ENCODE results near the gene MT1M. TPM values are rescaled to one million over a fixed set of nuclear protein-coding genes. Genes with fewer than 3 reads are reported as not detected.

Gene MT1M
- total and polyA plus RNA-seq, 9 donors: 0.34 to 2.4 (median 0.63) TPM

DNA sequence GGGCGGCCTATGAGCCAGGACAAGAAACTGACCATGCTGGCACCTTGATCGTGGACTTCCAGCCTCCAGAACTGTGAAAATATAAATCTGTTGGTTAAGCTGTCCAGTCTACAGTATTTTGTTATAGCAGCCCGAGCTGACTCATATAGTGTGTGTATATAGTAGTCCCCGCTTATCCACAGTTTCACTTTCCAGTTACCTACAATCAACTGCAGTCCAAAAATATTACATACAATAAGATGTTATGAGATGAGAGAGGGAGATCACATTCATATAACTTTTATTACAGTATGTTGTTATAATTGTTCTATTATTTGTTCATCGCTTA lies 38.2 kb upstream of the MT1M start:
- Histone ChIP-seq H3K27ac (ENCODE audit: low read length) (no peak overlapping the region), H3K4me1 (ENCODE audit: control insufficient read depth, insufficient read depth, low read length) (peaks cover 20% of the 10 kb centered on the region), H3K27me3 (ENCODE audit: control insufficient read depth, insufficient read depth, low read length) (peaks cover 21% of the 10 kb centered on the region), H3K36me3 (ENCODE audit: control insufficient read depth, insufficient read depth, low read length) (no peaks in the 10 kb centered on the region), H3K9me3 (replicated peaks; ENCODE audit: control insufficient read depth, low read depth, low read length) (peaks cover 4% of the 10 kb centered on the region), H3K4me3 (ENCODE audit: low read length) (no peak overlapping the region)
- no peak for DNase-seq
- WGBS (ENCODE audit: insufficient coverage): 100% methylated on average over 2 of the region's 5 CpGs

DNA sequence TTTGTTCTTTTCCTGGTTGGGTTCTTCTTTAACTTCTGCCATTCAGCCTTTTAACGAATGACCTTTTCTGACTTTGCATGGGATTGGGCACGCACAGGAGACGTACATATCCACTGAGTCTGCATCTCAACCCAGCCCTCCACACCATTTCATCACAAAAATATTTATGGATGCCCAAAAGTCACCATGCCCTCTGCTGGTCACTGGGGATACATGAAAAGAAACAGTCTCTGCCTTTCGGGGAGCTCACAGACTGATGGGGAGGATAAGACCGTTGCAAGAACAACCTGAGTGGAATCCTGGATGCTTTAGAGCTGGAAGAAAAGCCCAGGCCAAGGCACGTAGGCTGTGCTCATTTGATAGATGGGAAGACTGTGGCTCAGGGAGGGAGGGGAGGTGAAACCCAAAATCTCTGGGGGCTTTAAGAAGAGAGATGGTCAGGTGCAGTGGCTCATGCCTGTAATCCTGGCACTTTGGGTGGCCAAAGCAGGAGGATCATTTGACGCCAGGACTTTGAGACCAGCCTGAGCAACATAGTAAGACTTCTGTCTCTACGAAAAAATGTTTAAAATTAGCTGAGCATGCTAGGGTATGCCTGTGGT lies 32.0 kb upstream of the MT1M start:
- Histone ChIP-seq H3K4me1 (ENCODE audit: control insufficient read depth, insufficient read depth, low read length) (no peaks in the 10 kb centered on the region), H3K27ac (ENCODE audit: low read length) (no peak overlapping the region), H3K27me3 (ENCODE audit: control insufficient read depth, insufficient read depth, low read length) (peaks cover 15% of the 10 kb centered on the region), H3K4me3 (ENCODE audit: low read length) (no peak overlapping the region), H3K9me3 (replicated peaks; ENCODE audit: control insufficient read depth, low read depth, low read length) (no peaks in the 10 kb centered on the region), H3K36me3 (ENCODE audit: control insufficient read depth, insufficient read depth, low read length) (no peaks in the 10 kb centered on the region)
- 27% methylated on average over 5 of the region's 8 CpGs for WGBS (ENCODE audit: insufficient coverage)
- no peak for DNase-seq

DNA sequence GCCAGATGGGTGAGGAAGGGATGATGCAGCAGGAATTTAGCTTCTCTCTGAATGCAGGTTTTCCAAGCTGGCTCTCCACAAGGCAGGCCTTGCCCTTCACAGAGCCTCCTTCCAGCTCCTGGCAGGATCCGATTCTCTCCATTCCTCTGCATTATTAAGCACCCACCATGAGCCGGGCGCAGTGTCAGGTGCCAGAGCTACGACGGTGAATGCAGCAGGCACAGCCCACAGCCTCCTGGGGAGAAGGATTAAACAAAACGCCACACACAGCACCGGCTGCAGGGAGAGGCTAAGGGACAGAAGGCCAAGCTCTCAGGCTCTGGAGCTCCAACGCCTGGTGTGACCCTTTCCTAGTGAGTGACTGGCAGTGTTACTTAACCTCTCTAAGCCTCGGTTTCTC lies 31.1 kb upstream of the MT1M start:
- Histone ChIP-seq H3K9me3 (replicated peaks; ENCODE audit: control insufficient read depth, low read depth, low read length) (no peaks in the 10 kb centered on the region), H3K27ac (ENCODE audit: low read length) (no peak overlapping the region), H3K36me3 (ENCODE audit: control insufficient read depth, insufficient read depth, low read length) (no peaks in the 10 kb centered on the region), H3K27me3 (ENCODE audit: control insufficient read depth, insufficient read depth, low read length) (peaks cover 13% of the 10 kb centered on the region), H3K4me1 (ENCODE audit: control insufficient read depth, insufficient read depth, low read length) (peaks cover 2% of the 10 kb centered on the region), H3K4me3 (ENCODE audit: low read length) (no peak overlapping the region)
- DNase-seq: no peak
- 43% methylated on average over 5 of the region's 9 CpGs for WGBS (ENCODE audit: insufficient coverage)

DNA sequence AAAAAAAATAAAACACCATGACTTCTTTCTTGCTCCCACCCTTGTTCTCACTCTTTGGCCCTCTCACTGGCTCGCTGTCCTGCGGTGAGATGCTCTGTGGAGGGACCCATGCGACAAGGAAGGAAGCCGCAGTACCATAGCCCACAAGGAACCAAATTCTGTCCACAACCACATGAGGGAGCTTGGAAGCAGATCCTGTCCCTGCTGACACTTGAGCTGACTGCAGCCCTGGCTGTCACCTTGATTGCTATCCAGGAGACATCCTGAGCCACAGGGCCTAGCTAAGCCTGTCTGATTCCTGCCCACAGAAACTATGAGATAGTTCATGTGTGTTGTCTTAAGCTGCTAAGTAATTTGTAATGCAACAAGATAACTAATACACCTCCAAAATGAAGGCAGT lies 28.9 kb upstream of the MT1M start:
- Histone ChIP-seq H3K36me3 (ENCODE audit: control insufficient read depth, insufficient read depth, low read length) (no peaks in the 10 kb centered on the region), H3K9me3 (replicated peaks; ENCODE audit: control insufficient read depth, low read depth, low read length) (no peaks in the 10 kb centered on the region), H3K27me3 (ENCODE audit: control insufficient read depth, insufficient read depth, low read length) (peaks cover 13% of the 10 kb centered on the region), H3K4me1 (ENCODE audit: control insufficient read depth, insufficient read depth, low read length) (peaks cover 21% of the 10 kb centered on the region), H3K4me3 (ENCODE audit: low read length) (no peak overlapping the region), H3K27ac (ENCODE audit: low read length) (no peak overlapping the region)
- peak; percentile 56 for DNase-seq
- WGBS (ENCODE audit: insufficient coverage): 62% methylated on average over 3 of the region's 4 CpGs

DNA sequence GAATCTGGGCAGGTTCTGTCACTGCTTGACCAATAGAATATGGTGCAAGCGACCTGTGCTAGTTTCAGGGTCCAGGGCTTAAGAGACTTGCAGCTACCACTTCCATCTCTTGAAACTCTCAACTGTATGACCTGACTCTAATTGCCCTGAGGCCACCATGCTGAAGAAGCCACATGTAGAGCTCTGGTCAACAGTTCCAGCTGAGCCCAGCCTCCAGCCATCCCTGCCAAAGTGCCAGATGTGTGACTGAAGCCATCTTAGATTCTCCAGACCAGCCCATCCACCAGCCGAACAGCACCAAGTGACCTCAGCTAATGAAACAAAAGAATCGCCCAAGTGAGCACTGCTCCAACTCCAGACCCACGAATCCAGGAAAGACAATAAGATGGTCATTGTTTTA lies 27.5 kb upstream of the MT1M start:
- H3K36me3 ChIP-seq (ENCODE audit: control insufficient read depth, insufficient read depth, low read length): no peaks in the 10 kb centered on the region
- H3K27ac ChIP-seq (ENCODE audit: low read length): no peak overlapping the region
- no peaks in the 10 kb centered on the region for H3K9me3 ChIP-seq (replicated peaks; ENCODE audit: control insufficient read depth, low read depth, low read length)
- DNase-seq: no peak
- H3K4me1 ChIP-seq (ENCODE audit: control insufficient read depth, insufficient read depth, low read length): peaks cover 34% of the 10 kb centered on the region
- peaks cover 13% of the 10 kb centered on the region for H3K27me3 ChIP-seq (ENCODE audit: control insufficient read depth, insufficient read depth, low read length)
- no peak overlapping the region for H3K4me3 ChIP-seq (ENCODE audit: low read length)
- WGBS (ENCODE audit: insufficient coverage): 86% methylated on average over 4 of the region's 4 CpGs

DNA sequence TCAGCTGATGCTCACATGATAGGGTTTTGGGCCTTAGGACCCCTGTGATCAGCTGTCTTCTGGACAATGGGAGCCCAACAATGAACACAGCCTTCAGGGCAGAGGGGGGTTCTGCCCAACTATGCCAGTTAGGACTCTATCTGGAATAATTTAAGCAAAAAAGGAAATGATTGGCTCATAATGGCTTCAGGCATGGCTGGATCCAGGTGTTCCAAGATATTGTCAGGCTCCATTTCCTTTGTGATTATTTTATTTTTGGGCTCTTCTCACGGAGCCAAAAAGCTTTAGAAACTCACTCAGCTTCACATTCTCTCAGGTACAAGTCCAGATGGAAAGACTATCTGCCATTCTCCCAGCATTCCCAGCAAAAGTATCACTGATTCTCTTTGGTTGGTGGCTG lies 27.0 kb upstream of the MT1M start:
- DNase-seq: no peak
- H3K27me3 ChIP-seq (ENCODE audit: control insufficient read depth, insufficient read depth, low read length): peaks cover 12% of the 10 kb centered on the region
- no CpG with 5 or more reads among the region's 1 CpG for WGBS (ENCODE audit: insufficient coverage)
- H3K4me1 ChIP-seq (ENCODE audit: control insufficient read depth, insufficient read depth, low read length): peaks cover 39% of the 10 kb centered on the region
- H3K27ac ChIP-seq (ENCODE audit: low read length): no peak overlapping the region
- H3K9me3 ChIP-seq (replicated peaks; ENCODE audit: control insufficient read depth, low read depth, low read length): no peaks in the 10 kb centered on the region
- H3K4me3 ChIP-seq (ENCODE audit: low read length): no peak overlapping the region
- no peaks in the 10 kb centered on the region for H3K36me3 ChIP-seq (ENCODE audit: control insufficient read depth, insufficient read depth, low read length)

DNA sequence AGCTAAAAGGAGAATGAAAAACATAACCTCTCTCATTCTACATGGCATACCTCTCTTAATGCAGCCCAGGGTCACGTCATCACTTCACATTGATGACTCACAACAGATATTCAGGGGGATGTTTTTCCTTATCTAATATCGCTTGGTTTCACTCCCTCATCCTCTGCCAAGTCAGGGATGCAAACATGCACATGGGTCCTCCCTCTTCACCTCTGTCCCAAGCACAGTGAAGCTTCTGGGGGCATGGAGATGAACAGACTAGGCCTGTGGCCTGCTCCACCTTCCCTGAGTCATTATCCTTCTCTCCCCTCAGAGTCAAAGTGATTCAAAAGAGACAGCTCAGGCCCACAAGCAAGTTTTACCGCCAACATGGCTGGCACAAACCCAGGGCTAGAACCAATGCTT lies 26.4 kb upstream of the MT1M start:
- no peak overlapping the region for H3K4me3 ChIP-seq (ENCODE audit: low read length)
- 30% methylated on average over 1 of the region's 3 CpGs for WGBS (ENCODE audit: insufficient coverage)
- peaks cover 45% of the 10 kb centered on the region for H3K4me1 ChIP-seq (ENCODE audit: control insufficient read depth, insufficient read depth, low read length)

DNA sequence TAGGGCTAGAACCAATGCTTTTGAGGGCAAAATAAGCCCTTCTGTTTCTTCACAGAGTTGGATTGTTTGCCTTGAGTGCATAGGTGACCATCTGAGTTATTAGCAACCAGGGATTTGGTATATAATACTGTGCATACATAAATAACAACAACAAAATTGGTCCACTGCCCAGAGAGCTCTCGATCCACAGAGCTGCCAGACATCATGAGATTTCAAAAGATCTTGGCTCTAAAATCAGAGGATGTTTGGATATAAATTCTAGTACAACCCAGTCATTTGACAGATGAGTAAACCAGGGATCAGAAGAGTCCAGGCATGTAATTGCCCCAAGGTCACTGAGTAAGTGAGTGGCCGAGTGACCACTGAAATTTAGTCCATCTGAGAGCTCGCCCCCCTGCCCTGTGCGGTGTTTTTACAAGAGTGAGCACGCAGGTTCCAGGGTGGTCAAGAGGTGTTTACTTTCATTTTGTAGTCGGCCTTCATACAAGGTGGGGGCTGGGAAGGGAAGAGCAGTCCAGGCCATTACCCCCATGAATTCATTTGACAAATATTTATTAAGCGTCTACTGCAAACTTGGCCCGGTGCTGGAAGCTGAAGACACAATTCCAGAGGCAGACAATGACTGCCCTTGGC lies 25.9 kb upstream of the MT1M start:
- 20% methylated on average over 1 of the region's 8 CpGs for WGBS (ENCODE audit: insufficient coverage)
- H3K4me1 ChIP-seq (ENCODE audit: control insufficient read depth, insufficient read depth, low read length): peaks cover 50% of the 10 kb centered on the region

More for the DNA sequence above, 26.4 kb upstream of the MT1M start:
- DNase-seq: no peak
- peaks cover 6% of the 10 kb centered on the region for H3K27me3 ChIP-seq (ENCODE audit: control insufficient read depth, insufficient read depth, low read length)
- H3K27ac ChIP-seq (ENCODE audit: low read length): peak overlapping the region; percentile 91
- no peaks in the 10 kb centered on the region for H3K36me3 ChIP-seq (ENCODE audit: control insufficient read depth, insufficient read depth, low read length)
- no peaks in the 10 kb centered on the region for H3K9me3 ChIP-seq (replicated peaks; ENCODE audit: control insufficient read depth, low read depth, low read length)

DNA sequence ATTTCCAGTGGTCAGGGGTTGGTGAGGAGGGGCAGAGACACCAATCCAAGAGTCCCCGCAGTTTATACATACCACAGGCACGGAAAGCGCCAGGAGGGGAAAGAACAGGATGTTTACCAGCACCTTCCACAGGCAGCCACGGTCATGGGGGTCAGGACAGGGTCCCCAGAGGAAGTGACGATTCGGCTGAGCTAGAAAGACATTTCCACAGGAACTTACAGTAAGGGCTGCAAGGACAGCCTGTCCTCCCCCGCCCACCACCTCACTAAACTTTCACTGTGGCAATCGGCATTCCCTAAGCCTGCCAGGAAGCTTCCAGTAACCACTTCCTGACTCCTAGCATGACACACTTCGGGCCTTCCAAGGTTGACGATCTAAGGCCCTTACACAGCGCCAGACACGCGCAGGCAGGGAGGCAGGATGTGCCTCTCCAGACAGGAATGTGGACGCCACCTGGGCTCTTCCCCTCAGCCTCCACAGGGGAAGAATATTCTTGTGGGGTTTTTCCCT lies 25.3 kb upstream of the MT1M start:
- H3K27me3 ChIP-seq (ENCODE audit: control insufficient read depth, insufficient read depth, low read length): no peaks in the 10 kb centered on the region
- H3K27ac ChIP-seq (ENCODE audit: low read length): peak overlapping the region; percentile 91
- H3K36me3 ChIP-seq (ENCODE audit: control insufficient read depth, insufficient read depth, low read length): no peaks in the 10 kb centered on the region
- peaks cover 55% of the 10 kb centered on the region for H3K4me1 ChIP-seq (ENCODE audit: control insufficient read depth, insufficient read depth, low read length)
- H3K4me3 ChIP-seq (ENCODE audit: low read length): no peak overlapping the region
- WGBS (ENCODE audit: insufficient coverage): 33% methylated on average over 1 of the region's 14 CpGs
- DNase-seq: peak; percentile 83
- H3K9me3 ChIP-seq (replicated peaks; ENCODE audit: control insufficient read depth, low read depth, low read length): no peaks in the 10 kb centered on the region

More for the DNA sequence above, 25.9 kb upstream of the MT1M start:
- Histone ChIP-seq H3K9me3 (replicated peaks; ENCODE audit: control insufficient read depth, low read depth, low read length) (no peaks in the 10 kb centered on the region), H3K27ac (ENCODE audit: low read length) (peak overlapping the region; percentile 91), H3K4me3 (ENCODE audit: low read length) (no peak overlapping the region), H3K27me3 (ENCODE audit: control insufficient read depth, insufficient read depth, low read length) (peaks cover 1% of the 10 kb centered on the region), H3K36me3 (ENCODE audit: control insufficient read depth, insufficient read depth, low read length) (no peaks in the 10 kb centered on the region)
- DNase-seq: peak; percentile 77

DNA sequence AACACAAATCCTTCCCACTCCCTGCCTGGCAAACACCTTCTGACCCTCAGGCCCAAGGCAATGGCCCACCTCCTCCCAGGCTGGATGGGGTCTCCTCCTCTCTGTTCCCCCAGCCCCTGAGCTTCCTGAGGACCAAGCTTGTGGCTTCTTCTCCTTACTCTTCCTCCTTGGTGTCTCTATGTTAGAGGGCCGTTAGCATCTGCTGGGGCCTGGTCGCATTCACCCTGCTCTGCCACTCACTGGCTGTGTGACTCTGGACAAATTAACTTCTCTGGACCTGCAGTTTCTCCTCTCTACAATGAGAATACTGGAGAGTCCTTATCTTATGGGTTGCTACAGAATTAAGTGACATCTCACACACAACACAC lies 24.8 kb upstream of the MT1M start:
- WGBS (ENCODE audit: insufficient coverage): no CpG with 5 or more reads among the region's 2 CpGs
- peak overlapping the region; percentile 49 for H3K4me3 ChIP-seq (ENCODE audit: low read length)
- DNase-seq: no peak
- H3K36me3 ChIP-seq (ENCODE audit: control insufficient read depth, insufficient read depth, low read length): no peaks in the 10 kb centered on the region
- H3K27me3 ChIP-seq (ENCODE audit: control insufficient read depth, insufficient read depth, low read length): no peaks in the 10 kb centered on the region
- peak overlapping the region; percentile 91 for H3K27ac ChIP-seq (ENCODE audit: low read length)
- H3K9me3 ChIP-seq (replicated peaks; ENCODE audit: control insufficient read depth, low read depth, low read length): no peaks in the 10 kb centered on the region
- H3K4me1 ChIP-seq (ENCODE audit: control insufficient read depth, insufficient read depth, low read length): peaks cover 55% of the 10 kb centered on the region
